ENCODE results near the gene NAXE.
A peak's percentile ranks its signal among the peaks of the same experiment; 100 is the strongest.
"Not testable (repeated sequence)": the region's sequence is repeated elsewhere in the genome, so short reads cannot be mapped to it uniquely, and the experiment has no call there.

Gene NAXE

DNA sequence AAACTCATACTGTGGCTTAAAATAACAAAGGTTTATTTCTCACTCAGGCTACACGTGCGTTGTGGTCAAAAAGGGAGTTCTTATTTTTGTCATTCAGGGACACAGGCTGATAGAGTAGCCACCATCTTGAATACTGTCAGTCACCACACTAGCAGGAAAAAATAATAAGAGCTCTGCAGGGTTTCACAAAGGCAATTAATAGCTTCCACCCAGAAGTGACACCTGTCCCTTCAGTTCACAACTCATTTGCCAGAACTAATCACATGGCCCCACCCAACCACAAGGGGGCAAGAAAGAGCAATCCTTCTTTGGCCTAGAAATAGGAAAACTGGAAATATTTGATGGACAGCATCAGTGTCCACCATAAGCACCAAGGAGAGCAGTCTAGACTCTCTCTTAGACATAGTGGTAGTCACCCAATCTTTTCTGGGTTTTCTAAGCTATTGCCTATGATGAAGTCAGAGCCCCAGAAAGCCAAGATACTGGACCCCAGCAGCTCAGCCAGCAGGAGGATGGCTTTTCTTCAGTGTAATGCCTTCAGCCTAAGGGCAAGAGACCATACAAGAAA lies 35.8 kb downstream of the NAXE start:
- no peak overlapping the region for H3K4me3 ChIP-seq (ENCODE audit: low read depth, low read length)
- TF ChIP-seq, protein P1, sequence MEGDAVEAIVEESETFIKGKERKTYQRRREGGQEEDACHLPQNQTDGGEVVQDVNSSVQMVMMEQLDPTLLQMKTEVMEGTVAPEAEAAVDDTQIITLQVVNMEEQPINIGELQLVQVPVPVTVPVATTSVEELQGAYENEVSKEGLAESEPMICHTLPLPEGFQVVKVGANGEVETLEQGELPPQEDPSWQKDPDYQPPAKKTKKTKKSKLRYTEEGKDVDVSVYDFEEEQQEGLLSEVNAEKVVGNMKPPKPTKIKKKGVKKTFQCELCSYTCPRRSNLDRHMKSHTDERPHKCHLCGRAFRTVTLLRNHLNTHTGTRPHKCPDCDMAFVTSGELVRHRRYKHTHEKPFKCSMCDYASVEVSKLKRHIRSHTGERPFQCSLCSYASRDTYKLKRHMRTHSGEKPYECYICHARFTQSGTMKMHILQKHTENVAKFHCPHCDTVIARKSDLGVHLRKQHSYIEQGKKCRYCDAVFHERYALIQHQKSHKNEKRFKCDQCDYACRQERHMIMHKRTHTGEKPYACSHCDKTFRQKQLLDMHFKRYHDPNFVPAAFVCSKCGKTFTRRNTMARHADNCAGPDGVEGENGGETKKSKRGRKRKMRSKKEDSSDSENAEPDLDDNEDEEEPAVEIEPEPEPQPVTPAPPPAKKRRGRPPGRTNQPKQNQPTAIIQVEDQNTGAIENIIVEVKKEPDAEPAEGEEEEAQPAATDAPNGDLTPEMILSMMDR (IDR thresholded peaks at IDR 0.05; ENCODE audit: borderline replicate concordance, insufficient read depth, low read depth, low read length) = peak; percentile 64

DNA sequence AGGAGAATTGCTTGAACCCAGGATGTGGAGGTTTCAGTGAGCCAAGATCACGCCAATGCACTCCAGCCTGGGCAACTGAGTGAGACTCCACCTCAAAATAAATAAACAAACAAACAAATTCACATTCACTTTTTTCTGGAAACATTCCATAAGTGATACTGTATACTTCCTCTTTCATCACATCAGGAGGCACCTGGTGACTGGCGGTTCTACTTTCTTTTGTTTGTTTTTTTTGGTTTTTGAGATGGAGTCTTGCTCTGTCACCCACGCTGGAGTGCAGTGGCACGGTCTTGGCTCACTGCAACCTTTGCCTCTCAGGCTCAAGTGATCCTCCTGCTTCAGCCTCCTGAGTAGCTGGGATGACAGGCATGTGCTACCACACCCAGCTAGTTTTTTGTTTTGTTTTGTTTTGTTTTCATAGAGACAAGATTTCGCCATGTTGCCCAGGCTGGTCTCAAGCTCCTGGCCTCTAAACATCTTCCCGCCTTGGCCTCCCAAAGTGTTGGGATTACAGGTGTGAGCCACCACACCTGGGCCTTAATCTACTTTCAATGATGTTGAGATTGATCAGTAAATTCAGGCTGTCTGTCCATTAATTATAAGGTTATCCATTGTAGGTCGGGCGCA lies 38.4 kb downstream of the NAXE start:
- TF ChIP-seq, protein P1 (IDR thresholded peaks at IDR 0.05; ENCODE audit: borderline replicate concordance, insufficient read depth, low read depth, low read length) = no peak
- H3K4me3 ChIP-seq (ENCODE audit: low read depth, low read length) = no peak overlapping the region

DNA sequence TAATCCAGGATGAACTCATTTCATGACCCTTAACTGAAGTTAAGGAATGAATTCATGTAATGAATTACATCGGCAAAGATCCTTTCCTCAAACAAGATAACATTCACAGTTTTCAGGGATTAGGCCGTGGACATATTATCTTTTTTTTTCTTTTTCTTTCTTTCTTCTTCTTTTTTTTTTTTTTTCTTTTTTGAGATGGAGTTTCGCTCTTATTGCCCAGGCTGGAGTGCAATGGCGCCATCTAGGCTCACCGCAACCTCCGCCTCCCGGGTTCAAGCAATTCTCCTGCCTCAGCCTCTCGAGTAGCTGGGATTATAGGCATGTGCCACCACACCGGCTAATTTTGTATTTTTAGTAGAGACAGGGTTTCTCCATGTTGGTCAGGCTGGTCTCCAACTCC lies 39.6 kb downstream of the NAXE start:
- H3K4me3 ChIP-seq (ENCODE audit: low read depth, low read length) = not testable (repeated sequence)

DNA sequence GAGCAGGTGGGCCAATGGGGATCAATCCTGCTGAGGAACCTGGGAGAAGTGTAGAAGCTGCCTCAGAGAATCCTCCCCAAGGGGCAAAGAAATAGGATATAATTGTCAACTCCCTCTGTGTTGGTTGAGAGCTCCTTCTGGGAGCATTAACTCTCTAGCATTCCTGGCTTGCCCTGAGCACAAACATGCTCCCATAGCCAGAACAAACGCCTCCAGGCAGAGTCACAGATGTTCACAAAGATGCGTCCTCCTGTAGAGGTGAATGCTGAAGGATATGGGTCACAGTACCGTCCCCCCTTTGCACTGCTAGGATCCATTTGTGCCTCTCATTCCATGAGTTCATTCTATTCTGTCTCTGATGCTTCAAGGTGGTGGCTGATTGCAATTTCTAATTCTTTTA lies 40.8 kb downstream of the NAXE start:
- H3K4me3 ChIP-seq (ENCODE audit: low read depth, low read length) = no peak overlapping the region
- TF ChIP-seq, protein P1 (IDR thresholded peaks at IDR 0.05; ENCODE audit: borderline replicate concordance, insufficient read depth, low read depth, low read length) = no peak

DNA sequence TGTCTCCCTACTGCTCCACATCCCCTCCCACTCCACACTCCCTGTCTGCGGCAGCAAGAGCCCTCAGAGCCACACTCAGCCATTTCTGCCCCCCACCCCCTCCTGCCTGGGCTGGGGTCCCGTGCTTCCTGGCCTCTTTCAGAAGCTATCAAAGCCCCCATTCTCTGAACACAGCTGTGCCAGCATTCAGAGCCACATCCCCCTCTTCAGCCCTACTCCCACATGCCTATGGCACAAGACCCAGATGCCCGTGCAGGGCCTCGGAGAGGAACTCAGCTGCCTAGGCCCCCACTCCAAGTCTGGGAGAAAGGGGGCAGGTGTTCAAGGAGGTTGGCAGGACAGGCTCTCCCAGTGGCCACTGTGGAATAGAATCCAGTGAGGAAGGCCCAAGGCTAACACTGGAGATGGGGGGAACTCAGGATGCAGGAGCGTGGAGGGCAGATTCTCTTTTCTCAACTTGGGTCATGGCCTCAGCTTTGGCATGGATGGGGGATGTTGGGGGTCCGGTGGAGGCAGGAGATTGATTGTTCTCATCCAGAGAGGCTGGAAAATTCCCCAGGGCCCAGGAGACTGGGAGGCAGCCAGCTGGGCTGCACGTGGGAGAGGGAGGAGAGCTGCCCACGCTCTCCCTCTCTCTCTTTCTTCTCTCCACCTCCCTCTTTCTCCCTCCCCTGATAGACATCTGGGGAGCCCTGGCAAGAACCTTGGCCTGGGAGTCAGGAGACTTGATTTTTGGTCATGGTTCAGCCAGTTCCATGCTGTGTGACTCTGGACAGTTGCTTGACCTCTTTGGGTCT lies 46.8 kb downstream of the NAXE start:
- TF ChIP-seq, protein P1 (IDR thresholded peaks at IDR 0.05; ENCODE audit: borderline replicate concordance, insufficient read depth, low read depth, low read length) = no peak
- no peak overlapping the region for H3K4me3 ChIP-seq (ENCODE audit: low read depth, low read length)

DNA sequence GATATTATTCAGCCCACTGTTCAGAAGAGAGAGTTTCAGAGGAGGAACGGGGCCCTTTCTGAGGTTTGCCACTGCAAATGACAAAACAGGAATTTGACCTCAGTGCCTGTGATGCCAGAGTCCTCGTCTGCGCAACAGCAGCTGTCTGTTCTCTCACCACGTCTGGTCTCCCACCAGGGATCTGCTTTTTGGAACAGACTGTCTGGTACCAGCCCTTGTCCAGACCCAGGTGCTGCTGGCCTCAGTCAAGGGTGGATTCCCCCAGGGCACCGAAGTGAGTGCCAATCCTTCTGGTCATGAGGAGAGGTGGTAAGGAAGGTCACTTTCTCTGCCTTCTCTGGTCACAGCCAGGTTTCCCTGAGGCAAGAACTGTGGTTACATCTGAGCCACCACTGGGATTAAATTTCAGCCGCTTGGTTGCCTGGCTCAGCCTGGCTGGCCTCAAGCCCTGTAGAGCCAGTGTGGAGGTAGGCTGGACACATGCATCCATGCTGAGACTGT lies 48.1 kb downstream of the NAXE start:
- H3K4me3 ChIP-seq (ENCODE audit: low read depth, low read length) = no peak overlapping the region

More for the DNA sequence above, 48.1 kb downstream of the NAXE start:
- TF ChIP-seq, protein P1 (IDR thresholded peaks at IDR 0.05; ENCODE audit: borderline replicate concordance, insufficient read depth, low read depth, low read length) = no peak

All from GM12875 (cell line).